T-cell (primary cell): ENCODE measurements around the gene FYN. TPM values are rescaled to one million over a fixed set of nuclear protein-coding genes. Genes with fewer than 3 reads are reported as not detected.

Experiments used
- ATAC-seq, 4 experiments: fragments of 200-7000 bp in 3 of 4; fragments of 150-1000 bp in 1 of 4; cut with Tn5 transposase; replicated peaks in 1 of 4; 1 replicate in 3 of 4; 2 replicates in 1 of 4; pipeline ENCODE4 v1.10.0; 2021; ENCODE audit warnings: moderate library complexity in 3 of 4, mild to moderate bottlenecking in 2 of 4, moderate number of reproducible peaks in 1 of 4
- CTCF ChIA-PET, 2 donors: fragments of 300-600 bp; sonication (Branson Sonifier 250); formaldehyde crosslinking; loops; one replicate each; lab custom pipeline; 2022; ENCODE audit warnings: antibody characterized with exemption in 2 of 2; lab: Charles Lee
- POLR2A ChIA-PET, 2 donors: fragments of 300-600 bp; sonication (Branson Sonifier 250); formaldehyde crosslinking; loops; one replicate each; lab custom pipeline; 2022; ENCODE audit warnings: antibody characterized with exemption in 2 of 2; lab: Charles Lee
- DNase-seq, 35 experiments: peaks; one replicate each; pipeline versions ENCODE4 v3.0.0 to v3.0.0-alpha.2; 2013 to 2023
- H3K27ac ChIP-seq: one replicate; pipeline ENCODE4 v1.5.1; 2013; ENCODE audit warnings: low read length
- H3K27me3 ChIP-seq, 2 experiments: replicated peaks in 1 of 2; 1 replicate in 1 of 2; 2 replicates in 1 of 2; pipeline versions ENCODE4 v1.6.1 to v1.7.0; 2013; ENCODE audit warnings: low read length in 1 of 2, mixed read lengths in 1 of 2; ENCODE audit not compliant: control insufficient read depth in 2 of 2, insufficient read depth in 2 of 2; ENCODE audit errors: extremely low read depth in 1 of 2
- H3K36me3 ChIP-seq, 2 donors: 1 replicate in 1 of 2; 2 replicates in 1 of 2; pipeline versions ENCODE4 v1.6.1 to v1.7.0; 2013; ENCODE audit warnings: low read length in 1 of 2; ENCODE audit not compliant: control insufficient read depth in 2 of 2, insufficient read depth in 1 of 2; ENCODE audit errors: extremely low read depth in 1 of 2
- H3K4me1 ChIP-seq, 2 experiments: 1 replicate in 1 of 2; 2 replicates in 1 of 2; pipeline versions ENCODE4 v1.6.1 to v1.7.0; 2013; ENCODE audit warnings: low read length in 2 of 2, mixed read lengths in 1 of 2; ENCODE audit not compliant: insufficient read depth in 2 of 2, control insufficient read depth in 1 of 2; ENCODE audit errors: extremely low read depth in 1 of 2
- H3K4me3 ChIP-seq, 2 donors: 1 replicate in 1 of 2; 2 replicates in 1 of 2; pipeline versions ENCODE4 v1.5.1 to v1.7.0; 2013; ENCODE audit warnings: mild to moderate bottlenecking in 2 of 2, low read length in 1 of 2, moderate library complexity in 1 of 2; ENCODE audit not compliant: control insufficient read depth in 1 of 2; ENCODE audit errors: extremely low read depth in 1 of 2
- H3K9me3 ChIP-seq: 2 replicates; pipeline ENCODE4 v1.7.0; 2013
- H3K27ac Mint-ChIP-seq, 2 donors: one replicate each; pipeline ENCODE4 v1.8.0; 2020 to 2021; ENCODE audit warnings: mild to moderate bottlenecking in 2 of 2, mixed read lengths in 2 of 2
- H3K27me3 Mint-ChIP-seq, 2 donors: one replicate each; pipeline ENCODE4 v1.8.0; 2021 to 2022; ENCODE audit warnings: mixed read lengths in 2 of 2
- H3K36me3 Mint-ChIP-seq: one replicate; pipeline ENCODE4 v1.8.0; 2021; ENCODE audit warnings: mixed read lengths
- H3K4me1 Mint-ChIP-seq, 3 donors: one replicate each; pipeline ENCODE4 v1.8.0; 2020 to 2022; ENCODE audit warnings: mixed read lengths in 3 of 3, mild to moderate bottlenecking in 1 of 3
- H3K4me3 Mint-ChIP-seq, 3 donors: one replicate each; pipeline ENCODE4 v1.8.0; 2020 to 2022; ENCODE audit warnings: mild to moderate bottlenecking in 3 of 3, mixed read lengths in 3 of 3, moderate library complexity in 3 of 3
- H3K9me3 Mint-ChIP-seq, 3 donors: one replicate each; pipeline ENCODE4 v1.8.0; 2020 to 2022; ENCODE audit warnings: mixed read lengths in 3 of 3
- whole genome bisulfite sequencing: methylation state at CpG from one replicate; pipeline ENCODE4 v1.1.5; 2013; ENCODE audit warnings: missing lambda C conversion rate; ENCODE audit not compliant: insufficient coverage; 5-methylcytosine and 5-hydroxymethylcytosine counted together
- total RNA-seq, 35 experiments: library from RNA in 6 of 35; stranded (reverse) in 6 of 35; fragments of 120-200 nt in 1 of 35; gene quantifications; one replicate each; pipeline versions ENCODE4 v1.2.1 to v1.2.4 and lab custom pipeline; 2013 to 2026

FYN gene
- total RNA-seq, 5 donors from 2014 or later (not counting 1 experiment from before 2014, with no cell fraction given) = 466 to 573 (median 534) TPM

- H3K27ac ChIP-seq = peak overlapping the region; percentile 66
- H3K4me3 ChIP-seq = no peak overlapping the region
- no peaks in the 10 kb centered on the region for H3K9me3 ChIP-seq
- 77% methylated on average over 4 of the region's 4 CpGs for WGBS
- peak overlapping the region in 1 of 3 donors; percentile 34 for H3K4me3 Mint-ChIP-seq
- peak overlapping the region in 1 of 2 donors; percentile 77 for H3K27ac Mint-ChIP-seq
- DNase-seq = no peak
- peaks cover 0 to 2% of the 10 kb centered on the region in 2 donors for H3K36me3 ChIP-seq
- no peaks in the 10 kb centered on the region for H3K9me3 Mint-ChIP-seq
- peaks cover 17 to 70% (median 64%) of the 10 kb centered on the region in 3 donors for H3K4me1 Mint-ChIP-seq
- no peaks in the 10 kb centered on the region for H3K27me3 Mint-ChIP-seq
- ChIA-PET POLR2A (interaction anchor here in 1 of 2 donors (0.6 kb wide), 2 partner anchors 9 to 64 kb away, joined by 3 to 4 read pairs; no protein-coding TSS in a partner anchor), CTCF (interaction anchor here (1.1 to 1.6 kb wide), 2 partner anchors 10 kb away, joined by 6 read pairs; no protein-coding TSS in a partner anchor)
- no peaks in the 10 kb centered on the region for H3K27me3 ChIP-seq
- peaks cover 54 to 60% of the 10 kb centered on the region in 2 experiments for H3K4me1 ChIP-seq
- peaks cover 34% of the 10 kb centered on the region for H3K36me3 Mint-ChIP-seq
- ATAC-seq = no peak
Observed at GRCh38 chr6:111834356-111834755, 38.9 kb downstream of the FYN start.

DNA sequence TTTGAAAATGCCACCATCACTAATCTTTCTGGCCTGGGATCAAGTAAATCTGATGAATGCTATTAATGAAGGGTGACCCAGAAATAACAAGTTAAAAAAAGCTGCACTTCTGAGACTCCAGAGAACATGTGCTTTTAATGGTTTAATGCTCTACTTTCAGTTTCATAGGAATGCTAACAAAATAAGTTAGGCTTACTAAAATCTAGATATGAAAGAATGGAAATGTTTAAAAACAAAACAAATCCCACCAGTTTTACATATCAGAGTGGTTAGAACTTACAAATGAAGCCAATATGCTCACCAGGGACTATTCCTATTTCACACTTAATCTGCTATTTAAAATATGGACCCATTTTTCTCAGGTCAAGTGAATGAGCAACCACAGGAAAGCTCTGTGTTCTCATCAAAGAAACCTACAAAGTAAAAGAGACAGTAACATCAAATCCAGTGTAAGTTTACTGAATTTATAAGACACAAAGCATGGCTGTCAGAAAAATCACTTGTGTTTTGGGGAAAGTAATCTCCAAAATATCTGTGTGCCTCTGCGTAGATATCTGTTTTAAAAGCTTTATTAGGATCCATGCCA, 40.3 kb downstream of the FYN start:
- Histone ChIP-seq H3K27me3 (no peaks in the 10 kb centered on the region), H3K9me3 (no peaks in the 10 kb centered on the region), H3K4me1 (peaks cover 42 to 49% of the 10 kb centered on the region in 2 experiments), H3K4me3 (no peak overlapping the region), H3K27ac (peak overlapping the region; percentile 66), H3K36me3 (peaks cover 0 to 8% of the 10 kb centered on the region in 2 donors)
- 50% methylated on average over 1 of the region's 1 CpG for WGBS
- Mint-ChIP-seq H3K27me3 (no peaks in the 10 kb centered on the region), H3K4me3 (peak overlapping the region; percentile 15 to 63 (median 28)), H3K9me3 (no peaks in the 10 kb centered on the region), H3K4me1 (peaks cover 23 to 83% (median 78%) of the 10 kb centered on the region in 3 donors), H3K27ac (peak overlapping the region in 1 of 2 donors; percentile 91), H3K36me3 (peaks cover 40% of the 10 kb centered on the region)
- DNase-seq (no peak), ATAC-seq (peak in 1 of 4 experiments; percentile 23)
- CTCF ChIA-PET = interaction anchor here (0.6 to 1.7 kb wide), 4 partner anchors 8 to 164 kb away, joined by 3 to 6 read pairs (median 4); no protein-coding TSS in a partner anchor
- POLR2A ChIA-PET = interaction anchor here in 1 of 2 donors (0.7 to 2.5 kb wide), 4 partner anchors 9 to 139 kb away, joined by 3 to 7 read pairs (median 4); no protein-coding TSS in a partner anchor

DNA sequence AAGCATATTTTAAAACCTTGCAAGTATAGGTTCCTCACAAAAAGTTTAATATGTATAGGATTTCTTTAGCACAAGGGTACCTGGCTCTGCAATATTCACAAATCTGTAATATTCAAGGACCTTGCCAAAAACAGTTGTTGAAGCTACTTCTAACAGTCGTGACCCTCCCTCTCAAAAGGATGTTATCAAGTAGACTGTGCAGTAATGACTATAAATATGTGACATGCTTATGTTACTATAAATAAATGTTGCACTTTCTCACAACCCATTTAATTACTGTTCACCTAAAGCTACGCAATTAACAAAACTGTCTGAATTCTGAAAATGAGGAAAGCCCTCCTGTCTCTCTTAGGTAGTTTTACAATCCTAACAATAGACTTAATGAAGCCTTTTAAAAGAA, 41.8 kb downstream of the FYN start:
- no peak for DNase-seq
- H3K4me3 ChIP-seq = no peak overlapping the region
- no peaks in the 10 kb centered on the region for H3K9me3 ChIP-seq
- H3K27ac ChIP-seq = no peak overlapping the region
- peaks cover 0 to 8% of the 10 kb centered on the region in 2 donors for H3K36me3 ChIP-seq
- no peak overlapping the region for H3K4me3 Mint-ChIP-seq
- H3K9me3 Mint-ChIP-seq = no peaks in the 10 kb centered on the region
- ATAC-seq = no peak
- peak overlapping the region in 1 of 2 donors; percentile 4 for H3K27ac Mint-ChIP-seq
- H3K27me3 ChIP-seq = no peaks in the 10 kb centered on the region
- H3K4me1 ChIP-seq = peaks cover 45 to 48% of the 10 kb centered on the region in 2 experiments
- H3K4me1 Mint-ChIP-seq = peaks cover 38 to 96% (median 89%) of the 10 kb centered on the region in 3 donors
- no peaks in the 10 kb centered on the region for H3K27me3 Mint-ChIP-seq
- WGBS = no CpG with 5 or more reads among the region's 2 CpGs
- ChIA-PET POLR2A (interaction anchor here in 1 of 2 donors (0.6 to 1.9 kb wide), 3 partner anchors 12 to 20 kb away, joined by 3 to 5 read pairs (median 5); no protein-coding TSS in a partner anchor), CTCF (interaction anchor here in 1 of 2 donors (0.6 kb wide), 1 partner anchor 94 kb away, joined by 6 read pairs; no protein-coding TSS in a partner anchor)
- H3K36me3 Mint-ChIP-seq = peaks cover 35% of the 10 kb centered on the region

- H3K36me3 Mint-ChIP-seq = peaks cover 29% of the 10 kb centered on the region
- no peak overlapping the region for H3K4me3 Mint-ChIP-seq
- 47% methylated on average over 2 of the region's 2 CpGs for WGBS
- H3K36me3 ChIP-seq = peaks cover 0 to 8% of the 10 kb centered on the region in 2 donors
- no peak for DNase-seq
- no peaks in the 10 kb centered on the region for H3K27me3 Mint-ChIP-seq
- H3K27ac ChIP-seq = no peak overlapping the region
- H3K4me1 Mint-ChIP-seq = peaks cover 52 to 96% (median 89%) of the 10 kb centered on the region in 3 donors
- H3K27me3 ChIP-seq = no peaks in the 10 kb centered on the region
- H3K9me3 ChIP-seq = no peaks in the 10 kb centered on the region
- no peak for ATAC-seq
- H3K4me1 ChIP-seq = peaks cover 43 to 47% of the 10 kb centered on the region in 2 experiments
- ChIA-PET POLR2A (interaction anchor here (0.6 to 1.9 kb wide), 3 partner anchors 11 to 23 kb away, joined by 3 to 5 read pairs (median 5); no protein-coding TSS in a partner anchor), CTCF (no interaction called here)
- H3K27ac Mint-ChIP-seq = peak overlapping the region; percentile 33 to 53
- no peaks in the 10 kb centered on the region for H3K9me3 Mint-ChIP-seq
- H3K4me3 ChIP-seq = no peak overlapping the region
Observed at GRCh38 chr6:111829998-111830397, 43.3 kb downstream of the FYN start.

DNA sequence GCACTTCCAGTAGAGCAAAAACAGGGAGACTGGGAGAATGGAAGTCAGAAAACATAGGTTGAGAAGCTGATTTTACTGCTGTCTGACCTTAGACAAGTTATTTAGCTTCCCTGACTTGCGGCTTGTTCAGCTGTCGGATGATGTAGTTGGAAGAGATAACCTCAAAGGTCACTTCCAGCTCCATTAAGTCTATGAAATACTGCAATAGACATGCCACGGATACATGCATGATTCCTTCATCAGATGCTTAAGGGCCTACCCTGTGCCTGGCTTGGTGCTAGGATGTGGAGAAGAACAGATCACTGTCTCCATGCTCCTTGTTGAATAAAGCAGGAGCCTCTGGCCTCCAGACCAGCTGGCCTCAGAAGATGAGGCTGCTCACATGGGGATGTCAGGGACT, 43.7 kb downstream of the FYN start:
- H3K9me3 Mint-ChIP-seq = no peaks in the 10 kb centered on the region
- H3K4me1 Mint-ChIP-seq = peaks cover 57 to 96% (median 89%) of the 10 kb centered on the region in 3 donors
- H3K27me3 Mint-ChIP-seq = no peaks in the 10 kb centered on the region
- no peaks in the 10 kb centered on the region for H3K9me3 ChIP-seq
- WGBS = no CpG with 5 or more reads among the region's 3 CpGs
- H3K4me1 ChIP-seq = peaks cover 45 to 48% of the 10 kb centered on the region in 2 experiments
- H3K36me3 ChIP-seq = peaks cover 0 to 8% of the 10 kb centered on the region in 2 donors
- peaks cover 26% of the 10 kb centered on the region for H3K36me3 Mint-ChIP-seq
- DNase-seq = no peak
- H3K27ac Mint-ChIP-seq = peak overlapping the region in 1 of 2 donors; percentile 33
- POLR2A ChIA-PET = interaction anchor here (0.6 to 1.1 kb wide), 3 partner anchors 11 to 24 kb away, joined by 3 to 5 read pairs (median 4); no protein-coding TSS in a partner anchor
- no peak overlapping the region for H3K4me3 Mint-ChIP-seq
- CTCF ChIA-PET = interaction anchor here in 1 of 2 donors (1.1 kb wide), 1 partner anchor 11 kb away, joined by 6 read pairs; no protein-coding TSS in a partner anchor
- no peak for ATAC-seq
- no peaks in the 10 kb centered on the region for H3K27me3 ChIP-seq
- H3K4me3 ChIP-seq = no peak overlapping the region
- no peak overlapping the region for H3K27ac ChIP-seq

DNA sequence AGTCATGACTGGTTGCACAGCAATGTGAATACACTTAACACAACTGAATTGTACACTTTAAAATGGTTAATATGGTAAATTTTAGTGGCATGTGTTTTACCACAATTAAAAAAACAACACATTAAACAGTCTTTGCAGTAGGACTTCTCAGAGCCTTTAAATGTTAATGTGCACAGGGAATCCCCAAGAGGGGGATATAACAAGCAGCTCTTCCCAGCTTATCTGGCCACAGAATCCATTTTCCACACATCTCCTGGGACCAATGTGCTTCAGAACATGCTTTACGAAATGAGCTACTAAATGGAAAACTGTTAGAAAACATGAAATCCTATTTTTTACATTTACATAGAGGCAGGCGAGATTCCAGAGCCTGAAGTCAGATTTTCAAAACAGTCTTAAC, 44.4 kb downstream of the FYN start:
- Mint-ChIP-seq H3K4me3 (no peak overlapping the region), H3K36me3 (peaks cover 24% of the 10 kb centered on the region), H3K27ac (peak overlapping the region; percentile 31 to 33), H3K9me3 (no peaks in the 10 kb centered on the region), H3K4me1 (peaks cover 64 to 96% (median 89%) of the 10 kb centered on the region in 3 donors), H3K27me3 (no peaks in the 10 kb centered on the region)
- Histone ChIP-seq H3K4me1 (peaks cover 39 to 48% of the 10 kb centered on the region in 2 experiments), H3K27me3 (no peaks in the 10 kb centered on the region), H3K9me3 (no peaks in the 10 kb centered on the region), H3K4me3 (no peak overlapping the region), H3K27ac (no peak overlapping the region), H3K36me3 (peaks cover 0 to 6% of the 10 kb centered on the region in 2 donors)
- no peak for DNase-seq
- ChIA-PET CTCF (interaction anchor here in 1 of 2 donors (1.1 kb wide), 1 partner anchor 10 kb away, joined by 6 read pairs; no protein-coding TSS in a partner anchor), POLR2A (interaction anchor here (1.1 kb wide), 3 partner anchors 12 to 14 kb away, joined by 3 to 4 read pairs (median 3); no protein-coding TSS in a partner anchor)
- ATAC-seq = no peak
- WGBS = 100% methylated on average over 1 of the region's 2 CpGs
